GM19328 (cell line): ENCODE results near the gene HOXC11.

ENCODE experiments used
- ATAC-seq: cut with Tn5 transposase; IDR thresholded peaks from one replicate; pipeline ENCODE4 v1.9.1; 2021; ENCODE audit warnings: mild to moderate bottlenecking, moderate library complexity; ENCODE audit not compliant: unreplicated experiment

HOXC11 gene

DNA sequence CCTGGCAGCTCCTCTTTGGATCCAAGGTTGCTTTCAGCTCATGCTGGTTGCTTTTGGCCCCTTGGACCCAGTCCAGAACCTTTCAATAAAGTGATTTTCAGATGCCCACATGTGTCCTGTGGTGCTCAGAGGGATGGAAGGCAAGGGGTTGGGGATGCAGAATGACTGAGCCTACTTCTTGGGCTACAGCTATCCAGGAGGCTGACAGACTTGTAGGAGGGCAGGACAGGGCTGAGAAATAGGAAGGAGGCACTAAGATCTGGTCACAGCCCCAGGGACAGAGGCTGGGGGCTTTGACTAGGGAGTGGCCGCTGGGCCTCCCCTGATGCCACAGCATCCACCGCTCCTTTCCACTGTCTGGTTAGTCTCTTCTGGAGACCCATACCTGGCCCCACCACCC is 1.2 kb upstream of the HOXC11 start:
- ATAC-seq: no peak

DNA sequence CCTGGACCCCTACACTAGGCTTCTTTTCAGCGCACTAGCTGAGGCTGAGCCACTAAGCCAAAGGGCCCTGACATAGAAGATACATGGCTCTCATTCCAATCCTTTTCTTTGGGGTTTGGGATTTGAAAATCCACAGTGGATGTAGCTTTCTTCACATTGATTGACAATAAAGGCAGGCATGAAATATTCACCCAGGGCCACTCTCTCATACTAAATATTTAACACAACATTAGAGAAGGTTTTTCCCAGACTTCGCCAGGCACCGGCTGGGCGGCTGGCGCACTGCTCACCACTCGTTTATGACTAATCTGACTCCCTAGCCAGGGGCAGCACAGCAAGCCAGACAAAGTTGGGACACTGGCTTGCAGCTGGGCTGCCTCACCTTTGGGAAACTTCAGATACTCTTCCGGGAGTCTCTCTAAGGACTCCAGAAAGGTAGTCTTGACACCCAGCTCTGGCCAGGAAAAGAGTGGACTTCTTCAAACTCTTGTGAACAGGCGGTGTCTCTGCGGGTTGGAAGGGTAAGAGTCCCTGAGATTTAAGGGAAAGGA is 699 bp upstream of the HOXC11 start:
- ATAC-seq: no peak

DNA sequence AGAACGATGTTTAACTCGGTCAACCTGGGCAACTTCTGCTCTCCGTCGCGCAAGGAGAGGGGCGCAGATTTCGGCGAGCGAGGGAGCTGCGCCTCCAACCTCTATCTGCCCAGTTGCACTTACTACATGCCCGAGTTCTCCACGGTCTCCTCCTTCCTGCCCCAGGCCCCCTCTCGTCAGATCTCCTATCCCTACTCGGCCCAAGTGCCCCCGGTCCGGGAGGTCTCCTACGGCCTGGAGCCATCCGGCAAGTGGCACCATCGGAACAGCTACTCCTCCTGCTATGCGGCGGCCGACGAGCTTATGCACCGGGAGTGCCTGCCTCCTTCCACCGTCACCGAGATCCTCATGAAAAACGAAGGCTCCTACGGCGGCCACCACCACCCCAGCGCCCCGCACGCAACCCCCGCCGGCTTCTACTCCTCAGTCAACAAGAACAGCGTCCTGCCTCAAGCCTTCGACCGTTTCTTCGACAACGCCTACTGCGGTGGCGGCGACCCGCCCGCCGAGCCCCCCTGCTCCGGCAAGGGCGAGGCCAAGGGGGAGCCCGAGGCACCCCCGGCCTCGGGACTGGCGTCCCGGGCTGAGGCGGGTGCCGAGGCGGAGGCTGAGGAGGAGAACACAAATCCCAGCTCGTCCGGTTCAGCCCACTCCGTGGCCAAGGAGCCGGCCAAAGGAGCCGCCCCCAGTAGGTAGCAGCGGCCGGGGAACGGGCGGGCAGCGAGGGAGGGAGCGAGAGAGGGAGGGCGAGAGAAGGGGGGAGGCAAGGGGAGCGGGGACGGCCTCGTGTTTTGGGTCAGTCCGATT is 513 bp downstream of the HOXC11 start:
- no peak for ATAC-seq

DNA sequence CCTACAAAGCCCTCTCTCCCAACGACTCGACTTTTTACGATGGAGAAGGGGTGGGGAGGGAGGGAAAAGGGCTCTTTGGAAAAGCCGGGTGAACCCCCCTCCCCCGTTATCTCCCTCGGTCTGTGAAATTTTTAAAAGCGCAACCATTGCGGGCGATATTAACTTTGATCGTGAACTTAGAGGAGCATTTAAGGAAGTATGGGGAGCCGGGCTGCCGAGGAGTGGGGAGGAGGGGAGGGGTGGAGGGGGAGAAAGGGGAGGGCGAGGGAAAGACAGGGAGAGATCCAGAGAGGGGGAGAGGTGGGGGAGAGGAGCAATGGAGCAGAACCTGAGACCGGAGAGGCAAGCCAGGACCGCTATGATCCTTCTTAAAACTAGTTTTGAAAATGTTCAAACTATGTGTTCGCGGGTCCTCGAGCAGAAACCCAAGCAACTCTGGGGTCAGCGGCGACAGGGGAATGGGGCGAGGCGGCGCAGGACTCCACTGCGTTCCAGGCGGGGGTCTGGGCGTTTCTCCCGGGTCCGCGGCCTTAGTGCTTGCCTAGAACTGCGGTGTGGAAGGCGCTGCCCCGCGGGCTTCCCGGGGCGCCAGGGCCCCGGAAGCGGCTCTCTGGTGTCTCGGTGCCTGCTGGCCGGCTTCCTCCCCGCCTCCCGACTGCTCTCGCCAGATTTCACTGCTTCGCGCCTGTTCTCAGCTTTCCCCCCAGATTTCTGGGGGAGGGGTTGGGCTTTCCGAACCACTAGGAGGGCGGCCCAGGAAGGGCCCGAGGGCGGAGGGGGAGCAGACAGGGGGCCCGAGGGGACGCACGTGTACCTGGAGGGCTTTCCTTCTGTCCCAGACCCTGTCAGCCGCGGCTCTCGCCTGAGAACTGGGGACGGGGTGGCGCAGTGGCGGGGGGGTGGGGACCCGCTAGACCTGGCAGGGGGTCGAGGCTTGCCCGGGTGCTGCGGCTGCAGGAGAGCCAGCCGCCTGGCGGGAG is 1.4 kb downstream of the HOXC11 start, which contains the start of gene HOTAIR:
Gene HOTAIR (minus strand): TSS at position 871 of the 980 bp plus-strand sequence.
- no peak for ATAC-seq

DNA sequence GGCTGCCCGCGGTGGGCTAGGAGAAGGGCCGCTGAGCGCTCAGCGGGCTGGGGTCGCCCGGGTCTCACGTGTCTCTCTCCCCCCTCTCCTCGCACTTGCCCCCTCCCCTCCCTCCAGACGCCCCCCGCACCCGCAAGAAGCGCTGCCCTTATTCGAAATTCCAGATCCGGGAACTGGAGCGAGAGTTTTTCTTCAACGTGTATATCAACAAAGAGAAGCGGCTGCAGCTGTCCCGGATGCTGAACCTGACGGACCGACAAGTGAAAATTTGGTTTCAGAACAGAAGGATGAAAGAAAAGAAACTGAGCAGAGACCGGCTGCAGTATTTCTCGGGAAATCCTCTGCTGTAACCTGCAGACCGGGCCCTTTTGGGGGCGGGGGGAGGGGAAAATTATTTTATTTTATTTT is 2.1 kb downstream of the HOXC11 start:
- no peak for ATAC-seq

DNA sequence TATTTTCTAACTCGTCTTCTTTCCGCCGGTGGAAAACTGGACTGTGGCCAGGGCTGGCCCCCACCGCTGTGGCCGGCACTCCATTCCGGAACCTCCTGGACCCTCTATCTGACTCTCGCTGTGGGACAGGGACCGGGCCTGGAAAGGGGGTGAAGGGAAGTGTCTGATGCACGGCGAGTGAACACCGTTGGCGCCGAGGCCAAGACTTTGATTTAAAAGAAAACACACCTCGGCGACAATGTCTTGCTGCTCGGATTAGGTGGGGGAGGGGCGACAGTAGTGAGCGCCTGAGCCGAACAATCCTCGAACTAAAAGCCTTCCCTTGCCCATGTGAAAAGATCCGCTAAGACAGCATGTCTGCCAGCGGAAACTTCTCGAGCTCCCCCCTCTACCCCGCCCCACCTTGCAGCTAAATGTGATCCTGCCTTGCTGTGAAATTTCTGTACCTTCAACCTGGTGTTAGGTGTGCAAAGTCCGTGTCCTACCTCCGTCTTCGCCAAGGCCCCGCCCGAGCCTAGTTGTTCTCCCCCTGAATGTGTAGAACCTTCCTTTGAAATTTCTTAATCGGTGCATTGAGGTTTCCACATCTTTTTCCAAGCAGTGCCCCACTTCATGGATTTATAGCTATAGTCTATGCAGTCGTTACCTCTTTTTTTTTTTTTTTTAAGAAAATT is 2.7 kb downstream of the HOXC11 start:
- no peak for ATAC-seq

DNA sequence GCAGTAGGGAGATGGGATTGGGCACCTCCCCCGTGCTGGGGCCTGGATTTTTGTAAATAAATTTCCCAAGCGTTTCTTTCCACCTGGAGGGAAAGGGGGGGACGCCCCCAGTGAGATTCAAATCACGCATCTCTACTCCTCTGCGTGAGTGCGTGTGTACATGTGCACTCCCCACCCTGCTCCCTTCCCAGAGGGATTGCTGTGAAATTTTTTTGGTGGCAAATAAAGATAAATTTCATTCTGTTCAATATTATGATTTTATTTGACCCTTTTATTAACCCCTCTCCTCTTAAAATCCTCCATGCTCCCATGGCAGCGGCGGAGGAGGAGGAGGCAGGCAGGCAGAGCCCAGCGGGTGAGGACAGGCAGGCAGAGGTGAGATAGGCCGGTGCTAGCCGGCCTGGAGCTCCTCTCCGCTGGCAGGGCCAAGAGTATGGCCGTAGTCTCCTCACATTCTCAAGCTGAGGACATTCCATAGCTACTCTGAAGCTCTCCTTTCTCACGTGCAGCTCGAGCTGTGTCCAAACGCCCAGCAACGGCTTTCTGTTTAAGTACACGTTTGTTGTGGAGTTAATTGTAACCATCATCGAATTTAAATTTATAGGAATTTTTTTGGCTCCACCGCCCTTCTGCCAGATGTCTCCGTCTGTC is 3.4 kb downstream of the HOXC11 start:
- ATAC-seq: no peak

DNA sequence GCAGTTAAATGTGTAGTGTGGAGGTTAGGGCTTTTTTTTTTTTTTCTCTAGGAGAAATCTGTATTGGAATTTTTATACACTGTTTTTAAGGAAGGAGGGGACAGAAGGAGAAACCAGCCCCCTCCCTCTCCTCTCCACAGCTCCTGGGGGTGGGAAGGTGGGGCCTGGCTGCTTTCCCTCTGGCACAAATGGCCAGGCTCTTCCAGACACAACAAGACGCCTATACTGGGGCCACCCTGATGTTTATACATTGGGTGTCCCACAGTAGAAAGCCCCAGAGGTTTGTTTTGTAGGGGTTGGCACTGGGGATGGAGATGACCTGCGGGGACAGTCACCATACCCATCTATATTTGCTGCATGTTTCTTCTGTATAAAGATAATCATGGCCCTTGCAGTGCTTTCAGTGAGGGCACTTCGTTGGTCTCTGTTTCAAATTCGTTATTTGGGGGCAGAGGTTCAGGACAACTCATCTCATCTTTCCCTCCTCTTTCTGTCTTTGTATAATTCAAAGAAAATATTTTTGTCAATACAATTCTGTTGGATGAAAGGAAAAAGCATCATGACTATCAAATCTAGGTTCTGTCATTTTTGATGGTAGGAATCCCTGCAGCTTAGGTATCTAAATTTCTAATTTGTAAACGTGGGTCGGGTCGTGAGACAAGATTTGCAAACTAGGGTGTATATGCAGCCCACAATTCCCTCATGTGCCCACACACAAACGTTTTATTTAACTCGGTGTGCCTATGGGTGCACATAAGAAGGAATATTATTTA is 4.1 kb downstream of the HOXC11 start:
- no peak for ATAC-seq

DNA sequence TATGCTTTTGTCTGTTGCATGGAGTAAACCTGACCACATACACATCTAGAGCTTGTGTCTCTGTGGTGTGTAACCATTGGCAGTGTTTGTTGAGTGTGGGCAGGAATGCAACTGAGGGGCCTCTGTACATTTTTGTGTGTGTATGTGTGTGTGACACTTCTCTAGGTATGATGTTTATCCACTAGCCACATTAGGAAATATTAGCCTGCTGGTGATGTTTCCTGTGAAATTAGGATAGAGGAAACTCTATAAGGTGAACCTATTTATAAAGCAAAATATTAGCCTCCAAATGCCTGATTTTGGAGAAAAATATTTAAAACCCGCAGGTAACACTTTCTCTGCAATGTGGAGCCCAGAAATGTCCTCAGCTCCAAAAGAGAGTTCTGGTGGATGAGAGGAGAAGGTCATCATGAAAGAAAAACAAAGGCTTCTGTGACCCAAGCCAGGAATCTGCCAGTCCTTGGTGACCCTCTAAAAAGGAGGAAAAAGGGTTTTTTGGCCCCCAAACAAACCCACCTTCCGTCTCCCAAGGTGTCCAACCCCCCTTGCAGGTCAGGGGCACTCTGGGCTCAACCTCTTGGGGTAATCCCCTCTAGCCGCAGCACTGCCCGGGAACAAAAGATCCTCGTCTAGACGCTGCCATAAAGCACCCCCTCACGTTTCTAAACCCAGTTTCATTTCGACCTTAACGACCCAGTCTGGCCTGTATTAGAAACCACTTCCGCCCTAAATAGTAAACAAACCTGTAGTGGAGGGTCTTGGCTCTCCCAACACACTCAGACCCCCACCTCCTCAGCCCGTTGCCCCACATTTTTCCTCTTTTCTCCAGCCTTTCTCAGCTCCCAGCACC is 4.9 kb downstream of the HOXC11 start:
- ATAC-seq: no peak

DNA sequence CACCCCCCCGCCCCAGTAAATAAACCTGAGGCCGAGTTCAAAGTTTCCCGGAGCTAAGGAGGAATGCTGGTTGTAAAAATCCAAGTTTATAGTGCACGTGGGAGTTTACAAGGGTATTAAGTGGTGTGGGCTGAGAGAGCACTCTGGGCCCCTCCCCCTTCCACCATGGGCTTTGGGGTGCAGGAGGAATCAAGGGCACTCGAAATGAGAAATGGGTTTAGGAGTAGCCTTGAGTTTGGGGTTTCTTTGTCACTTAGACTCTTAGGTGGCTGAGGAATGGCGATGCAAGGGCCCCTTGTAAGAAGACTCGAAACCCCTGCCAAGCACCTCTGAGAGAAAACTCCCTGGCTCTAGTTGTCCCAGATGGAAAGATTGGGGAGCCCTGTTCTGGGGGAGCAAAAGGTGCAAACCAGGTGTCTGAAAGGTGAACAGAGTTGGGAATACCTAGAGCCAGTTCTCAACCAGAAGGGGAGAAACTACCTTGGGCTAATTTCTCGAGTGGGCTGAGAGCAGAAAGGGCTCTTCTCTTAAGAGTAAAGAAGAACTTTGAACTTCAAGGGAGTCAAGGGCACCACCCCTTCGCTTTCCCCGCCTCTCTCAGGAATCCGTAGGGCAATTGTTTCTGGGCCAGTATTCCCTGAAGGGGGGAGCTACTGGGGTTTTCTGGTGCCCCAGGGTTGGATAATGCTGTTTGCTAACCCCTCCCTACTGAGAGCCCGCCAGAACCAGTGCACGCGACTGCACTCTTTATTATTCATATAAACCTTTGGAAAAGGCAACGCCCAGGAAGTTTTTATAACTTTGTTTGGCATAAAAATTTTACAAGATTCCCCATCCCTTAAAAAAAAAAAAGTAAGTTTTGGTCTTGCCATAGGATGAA is 5.8 kb downstream of the HOXC11 start:
- no peak for ATAC-seq

DNA sequence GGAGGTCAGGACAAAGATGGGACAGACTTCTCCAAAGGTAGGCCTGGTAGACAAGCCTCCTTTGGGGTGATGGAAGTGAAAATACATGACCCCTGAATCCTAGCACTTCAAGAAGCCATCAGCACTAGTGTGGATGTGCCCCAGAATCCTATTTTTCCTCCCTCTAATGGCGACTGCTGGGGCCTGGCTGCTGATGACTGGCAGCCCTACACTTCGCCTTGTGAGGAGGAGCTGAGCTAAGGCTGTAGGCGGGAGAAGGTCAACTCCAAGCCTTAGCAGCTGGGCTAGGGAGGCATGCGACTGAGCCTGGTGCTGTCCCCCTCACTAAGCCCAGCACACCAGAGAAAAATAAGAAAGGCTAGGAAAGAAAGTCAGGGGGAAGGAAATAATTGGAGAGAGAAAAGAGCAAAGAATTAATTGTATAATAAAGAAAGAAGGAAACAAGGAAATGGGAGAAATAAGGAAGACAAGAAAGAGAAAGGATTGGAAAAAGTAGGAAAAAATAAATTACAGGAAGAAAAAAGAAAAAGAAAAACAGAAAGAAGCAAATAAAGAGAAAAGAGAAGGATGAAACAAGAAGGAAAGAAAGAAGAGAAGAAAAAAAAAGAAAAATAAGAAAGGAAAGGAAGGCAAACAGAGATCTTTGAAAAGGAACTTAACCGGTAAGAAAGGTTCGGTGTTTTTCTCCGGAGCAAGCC is 7.3 kb downstream of the HOXC11 start:
- ATAC-seq: no peak

DNA sequence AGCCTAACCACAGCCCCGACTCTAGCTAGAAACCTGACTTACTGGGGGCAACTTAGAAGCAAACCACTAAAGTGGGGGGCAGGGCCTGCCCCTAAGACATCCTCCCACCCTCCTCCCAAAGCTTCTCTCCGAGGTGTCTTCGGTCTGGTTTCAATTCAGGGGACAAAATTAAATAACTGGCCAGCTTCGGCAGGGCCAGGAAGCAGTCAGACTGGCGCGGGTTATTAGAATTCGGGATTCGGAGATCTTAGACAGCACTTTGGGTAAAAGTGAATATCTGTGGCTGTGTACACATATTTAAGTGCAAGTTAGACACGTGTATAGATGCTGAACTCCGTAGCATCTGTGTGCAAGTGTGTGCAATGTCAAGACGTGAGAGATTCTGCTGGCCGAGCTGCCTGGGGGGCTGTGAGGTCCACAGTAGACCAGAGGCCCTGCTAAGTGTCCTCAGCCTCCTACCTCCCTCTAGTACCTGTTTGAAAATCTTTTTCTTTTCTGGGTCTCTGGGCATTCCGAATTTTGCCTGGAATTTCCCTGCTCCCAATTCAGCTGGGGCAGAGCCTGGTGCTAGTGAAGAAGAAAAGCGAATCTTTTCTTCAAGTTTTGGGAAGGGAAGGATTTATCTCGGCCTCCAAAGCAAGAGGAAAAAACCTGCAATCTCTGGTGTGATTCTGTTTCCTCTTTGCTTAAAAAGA is 8.0 kb downstream of the HOXC11 start:
- no peak for ATAC-seq

DNA sequence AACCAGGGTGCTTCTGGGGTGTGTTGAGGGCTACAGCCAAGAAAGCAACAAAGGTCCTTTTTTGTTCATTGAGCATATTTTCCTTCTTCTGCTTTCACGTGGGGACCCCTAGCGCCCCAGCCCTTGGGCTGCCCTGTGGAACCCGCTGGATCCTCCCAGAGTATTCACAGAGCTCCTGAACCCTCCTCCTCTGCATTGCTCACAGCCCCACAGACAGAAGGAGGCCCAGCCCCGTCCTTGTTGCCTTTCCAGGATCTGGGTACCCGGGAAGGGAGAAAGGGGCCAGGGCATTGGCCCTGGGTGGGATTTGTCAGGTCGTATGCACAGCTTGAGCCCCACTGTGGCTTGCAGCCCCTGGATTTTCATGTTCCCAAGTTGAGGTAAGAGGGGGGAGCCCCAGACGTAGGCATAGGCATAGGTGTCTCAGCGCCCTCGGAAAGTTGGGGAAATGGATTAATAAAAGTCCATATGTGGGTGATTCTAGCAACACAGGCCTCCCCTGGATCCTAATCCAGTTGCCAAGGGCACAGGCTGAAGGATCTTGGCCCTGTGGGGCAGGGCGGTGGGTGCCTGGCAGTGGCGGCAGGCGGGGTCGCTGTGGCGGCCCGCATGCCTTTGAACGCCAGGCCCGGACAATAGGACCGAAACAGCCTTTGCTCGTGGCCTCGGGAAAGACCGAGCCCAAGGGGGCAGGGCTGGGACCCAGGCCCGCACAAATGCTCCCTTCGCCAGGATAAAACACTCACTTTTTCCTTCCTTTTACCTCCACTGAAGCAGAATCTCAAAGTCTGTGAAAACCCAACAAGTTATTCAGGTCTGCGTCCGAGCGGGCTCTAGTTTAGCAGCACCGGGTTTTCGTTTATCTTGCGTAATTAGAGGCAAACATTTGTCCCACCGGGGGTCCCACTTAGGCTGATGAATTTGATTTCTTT is 9.0 kb downstream of the HOXC11 start:
- ATAC-seq: no peak

DNA sequence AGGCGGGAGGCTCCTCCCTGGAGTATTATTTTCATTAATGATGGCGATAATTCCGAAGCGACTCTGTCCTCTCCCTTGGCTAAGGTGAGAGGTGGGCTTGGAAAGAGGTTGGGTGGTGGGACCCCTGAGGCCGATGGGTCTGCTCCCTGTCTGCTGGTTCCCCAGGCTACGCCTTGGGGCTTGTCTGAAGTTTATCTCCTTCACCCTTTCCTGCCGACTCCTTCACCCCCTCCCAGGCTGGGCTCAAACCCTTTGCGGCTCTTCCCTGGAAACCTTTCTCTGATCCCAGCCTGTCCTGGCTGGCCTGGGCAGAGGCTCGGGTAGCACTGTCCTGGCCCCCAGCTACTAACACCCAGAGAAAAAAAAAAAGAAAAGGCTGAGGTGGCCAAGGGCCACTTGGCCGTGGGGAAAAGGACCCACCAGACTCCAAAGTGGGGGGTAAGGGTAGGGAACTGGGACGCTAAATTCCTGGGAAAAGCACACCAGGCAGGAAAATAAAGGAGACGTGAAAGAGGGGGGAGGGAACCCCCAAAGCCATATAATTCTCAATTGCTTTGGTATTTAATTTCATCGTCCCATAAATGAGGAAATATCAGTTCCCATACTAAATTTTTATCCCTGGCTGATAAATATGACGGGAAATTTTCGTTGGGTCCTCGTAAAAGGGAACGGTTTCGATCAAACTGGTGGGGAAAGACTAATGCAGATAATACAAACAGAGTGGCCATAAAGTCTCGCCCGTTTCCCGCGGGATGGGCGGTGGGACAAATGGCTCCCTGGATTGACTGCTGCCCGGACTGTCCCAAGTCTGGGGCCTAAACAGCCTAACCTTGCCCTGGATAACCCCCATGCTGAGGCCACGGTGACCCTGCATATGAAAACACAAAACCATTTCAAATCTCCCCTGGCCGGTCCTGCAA is 10.0 kb downstream of the HOXC11 start:
- no peak for ATAC-seq

DNA sequence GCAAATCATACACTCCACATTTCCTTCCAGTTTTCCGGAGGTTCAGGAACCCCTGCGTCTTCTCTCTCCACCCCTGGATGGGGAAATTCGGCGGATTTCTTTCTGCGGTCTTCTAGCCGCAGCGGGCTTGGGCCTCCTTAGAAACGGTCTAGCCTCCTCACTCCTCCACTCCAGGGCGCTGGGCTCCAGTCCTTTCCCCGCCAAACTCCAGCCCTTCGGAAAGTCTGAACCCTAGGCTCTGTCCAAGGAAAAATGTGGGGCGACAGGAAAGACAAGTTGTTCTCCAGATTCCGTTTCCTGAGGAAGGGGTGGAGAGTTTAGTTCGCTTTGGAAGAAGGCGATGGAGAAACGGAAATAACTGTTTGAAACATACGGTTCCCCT is 10.6 kb downstream of the HOXC11 start:
- ATAC-seq: no peak
